ENCODE data around the gene INSYN1.
"Not testable (repeated sequence)": the region's sequence is repeated elsewhere in the genome, so short reads cannot be mapped to it uniquely, and the experiment has no call there.

The INSYN1 gene, protein sequence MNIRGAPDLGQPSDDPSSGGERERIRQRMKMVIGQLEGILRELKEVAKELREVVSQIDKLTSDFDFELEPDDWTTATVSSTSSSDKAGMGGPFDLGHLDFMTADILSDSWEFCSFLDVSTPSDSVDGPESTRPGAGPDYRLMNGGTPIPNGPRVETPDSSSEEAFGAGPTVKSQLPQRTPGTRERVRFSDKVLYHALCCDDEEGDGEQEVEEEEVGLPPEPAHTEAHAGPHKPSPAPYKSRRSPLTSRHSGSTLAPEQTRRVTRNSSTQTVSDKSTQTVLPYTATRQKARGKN

DNA sequence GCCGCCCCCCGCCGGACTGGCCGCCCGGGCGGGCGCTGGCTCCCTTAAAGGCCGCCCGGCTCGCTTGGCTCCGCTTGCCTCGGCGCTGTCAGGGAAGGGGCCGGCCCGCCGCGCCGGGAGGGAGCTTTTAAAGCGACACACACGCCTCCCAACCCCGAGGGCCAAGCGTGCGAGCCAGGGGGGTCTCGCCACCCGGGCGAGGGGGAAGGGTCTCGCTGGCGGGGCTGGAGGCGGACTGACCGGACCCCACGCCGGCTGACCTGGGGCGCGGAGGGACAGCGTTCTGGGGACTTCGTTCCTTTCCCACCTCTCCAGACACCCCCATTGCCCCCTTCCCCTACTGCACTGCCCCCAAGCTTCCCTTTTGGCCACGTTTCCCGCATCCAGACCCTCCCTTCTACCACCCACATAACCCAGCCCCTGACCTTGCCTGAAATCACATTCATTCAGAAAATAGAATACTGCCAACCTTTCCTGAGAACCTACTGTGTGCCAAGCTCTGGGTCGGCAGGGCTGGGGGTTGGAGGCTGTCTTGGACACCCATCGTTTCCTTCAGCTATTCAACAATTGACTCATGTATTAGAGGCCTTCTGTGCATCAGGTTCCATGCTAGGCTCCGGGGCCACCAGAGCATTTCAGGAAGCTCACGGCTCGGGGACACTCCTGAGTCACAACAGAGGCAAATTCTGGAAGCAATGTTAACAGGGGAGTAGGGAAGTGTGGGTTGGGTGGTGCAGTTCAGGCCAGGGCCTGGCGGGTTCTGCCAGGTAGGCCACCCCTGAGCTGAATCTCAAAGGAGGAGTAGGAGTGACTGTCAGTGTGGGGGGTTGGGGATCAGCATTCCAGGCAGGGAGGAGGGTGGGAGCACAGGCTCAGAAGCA is at the start of gene INSYN1:
TSS of gene INSYN1 (minus strand) at position 102 of the 881 bp plus-strand sequence. CDS start 2,221 bp downstream, outside the sequence.
- peak in 20 of 56 donors; percentile 9 to 70 (median 36) for DNase-seq

DNA sequence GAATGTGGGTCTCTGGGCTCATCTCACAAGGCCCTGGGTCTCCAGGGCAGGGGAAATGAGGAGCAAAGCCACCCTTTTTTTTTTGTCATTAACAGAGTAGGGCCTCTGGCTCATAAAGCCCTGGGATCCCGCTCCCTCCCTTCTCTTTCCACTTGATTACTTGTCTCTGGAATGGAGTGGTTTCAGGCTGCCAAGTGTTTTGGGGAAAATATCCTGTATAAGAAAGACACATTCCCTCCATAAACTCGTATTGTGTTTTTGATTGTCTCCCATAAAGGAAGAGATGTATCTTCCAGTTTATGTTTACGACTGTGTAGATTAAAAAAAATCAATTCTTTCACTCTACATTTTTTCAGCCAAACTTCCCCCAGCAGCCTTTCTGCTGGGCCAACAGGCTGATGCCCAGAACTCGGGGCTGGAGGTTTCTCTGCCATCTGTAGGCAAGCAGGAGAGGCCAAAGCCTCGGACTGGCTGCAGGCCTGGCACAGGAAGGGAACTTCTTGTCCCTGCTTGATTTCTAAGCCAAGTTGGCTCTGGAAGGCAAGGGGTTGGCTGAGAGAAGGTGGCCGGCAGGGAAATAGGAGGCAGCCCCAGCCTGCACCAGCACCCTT is 49.4 kb upstream of the INSYN1 start:
- DNase-seq = peak in 44 of 56 donors; percentile 9 to 84 (median 43)

DNA sequence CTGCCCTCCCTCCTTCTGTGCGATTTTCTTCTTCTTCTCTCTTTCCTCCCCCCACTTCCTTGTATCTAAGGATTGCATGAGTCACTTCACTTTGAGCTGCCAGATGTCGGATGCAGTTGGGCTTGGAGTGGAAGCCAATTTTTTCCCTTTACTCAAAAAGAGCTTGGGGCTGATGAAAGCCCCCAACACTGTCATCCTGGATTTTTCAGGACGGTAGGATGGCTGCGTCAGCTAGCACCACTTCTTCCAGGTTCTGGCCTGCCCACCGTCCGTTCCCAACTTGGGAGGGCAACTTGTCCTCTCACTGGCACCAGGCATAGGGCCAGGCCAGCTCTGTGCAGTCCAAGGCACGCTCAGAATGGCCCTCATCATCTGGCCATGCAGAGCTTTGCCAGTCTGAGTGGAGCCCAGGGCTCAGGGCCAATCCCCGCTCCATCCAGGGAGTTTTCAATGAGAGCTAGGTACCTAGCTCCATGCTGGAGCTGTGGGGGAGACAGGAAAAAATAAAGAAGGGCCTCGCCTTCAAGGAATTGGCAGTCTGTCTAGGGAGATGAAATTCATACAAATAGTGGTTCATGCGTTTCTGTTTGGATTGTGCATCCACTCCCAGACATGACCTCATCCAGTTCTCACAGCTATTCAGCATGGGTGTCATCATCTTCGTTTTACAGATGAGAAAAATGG is 47.7 kb upstream of the INSYN1 start:
- DNase-seq = peak in 51 of 56 donors; percentile 12 to 86 (median 57)

- no peak for DNase-seq
Measured at GRCh38 chr15:73799466-73799865, 46.3 kb upstream of the INSYN1 start.

DNA sequence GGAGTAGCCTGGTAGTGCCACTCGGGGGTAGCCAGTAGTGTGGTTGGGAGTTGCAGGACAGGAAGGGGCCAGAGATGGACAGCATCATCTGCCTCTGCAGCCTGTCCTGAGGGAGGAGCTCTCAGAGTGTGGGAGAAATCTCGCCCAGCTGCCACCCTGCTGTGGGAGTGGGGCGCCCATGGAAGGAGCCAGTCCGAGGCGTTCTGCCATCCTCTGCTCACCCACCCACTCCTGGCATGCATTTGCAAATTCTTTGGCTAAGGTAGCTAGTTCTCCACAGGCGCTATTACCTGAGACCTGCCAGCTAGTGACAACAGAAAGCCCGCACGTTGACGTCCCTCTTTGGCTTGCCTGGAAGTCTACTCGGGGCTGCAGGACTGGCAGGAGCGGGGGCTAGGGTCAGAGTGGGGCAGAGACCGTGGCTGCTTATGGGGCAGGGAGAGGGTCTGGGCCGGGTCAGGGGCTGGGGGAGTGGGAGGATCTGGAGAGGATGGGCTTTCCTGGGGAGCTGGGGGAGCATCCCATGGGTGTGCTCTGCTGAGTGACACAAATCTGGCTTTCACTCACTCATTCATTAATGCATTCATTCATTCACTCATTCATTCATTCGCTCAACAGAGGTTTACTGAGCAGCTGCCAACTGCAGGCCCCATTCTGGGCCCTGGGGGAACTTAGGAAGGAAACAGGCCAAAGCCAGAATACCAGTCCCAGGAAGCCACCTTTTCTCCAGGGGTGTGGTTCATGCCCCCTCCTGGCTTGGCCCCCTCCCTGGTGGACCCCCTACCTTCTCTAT is 44.4 kb upstream of the INSYN1 start:
- DNase-seq = no peak

DNA sequence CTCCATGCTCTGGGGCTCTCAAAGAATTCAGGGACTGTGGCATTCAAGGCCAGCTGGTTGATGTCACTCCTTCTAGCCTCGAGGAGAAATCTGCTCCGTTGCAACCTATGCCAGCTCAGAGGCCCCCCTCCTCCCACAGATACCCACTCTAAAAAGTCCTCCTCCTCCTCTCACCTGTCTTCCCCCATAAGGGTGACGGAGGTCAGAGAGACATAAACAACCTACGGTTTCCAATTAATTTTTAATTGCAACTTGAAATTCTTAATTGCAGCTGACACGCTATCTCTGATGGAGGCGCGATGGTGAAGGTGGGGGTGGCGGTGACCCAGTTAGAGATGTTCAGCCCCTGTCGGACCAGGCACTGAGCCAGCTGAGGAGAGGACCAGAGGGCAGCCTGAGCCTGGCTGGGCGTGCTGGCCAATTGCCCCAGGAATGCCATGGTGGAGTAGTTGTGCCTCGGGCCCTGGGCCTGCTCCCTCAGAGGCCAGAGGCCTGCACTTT is 43.2 kb upstream of the INSYN1 start:
- DNase-seq = peak in 13 of 56 donors; percentile 11 to 56 (median 25)

GRCh38 chr15:73794443-73795133 is 41.4 kb upstream of the INSYN1 start:
- no peak for DNase-seq

GRCh38 chr15:73792899-73793541 is 39.9 kb upstream of the INSYN1 start:
- not testable (repeated sequence) for DNase-seq

GRCh38 chr15:73792415-73792814 is 39.3 kb upstream of the INSYN1 start:
- DNase-seq = peak in 8 of 56 donors; percentile 9 to 52 (median 16)

- DNase-seq = no peak
Measured at GRCh38 chr15:73789521-73790240, 36.5 kb upstream of the INSYN1 start.

DNA sequence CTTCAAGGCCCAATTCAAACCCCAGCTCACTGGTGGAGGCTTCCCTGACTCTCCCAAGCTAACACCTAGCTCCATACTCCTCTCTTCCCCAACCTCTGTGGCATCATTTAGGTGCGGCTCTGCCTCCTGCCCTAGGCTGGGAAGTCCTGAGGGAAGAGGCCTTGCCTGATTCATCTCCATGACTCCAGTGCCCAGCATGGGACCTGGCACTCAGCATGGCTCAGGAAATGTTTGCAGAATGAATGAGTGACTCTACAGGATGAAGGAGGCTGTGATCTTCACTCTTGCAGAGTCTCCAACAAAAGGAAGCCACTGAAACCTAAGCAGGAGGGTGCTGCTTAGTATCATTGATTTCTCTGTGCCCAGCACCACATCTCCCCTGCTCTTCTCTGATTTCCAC is 34.5 kb upstream of the INSYN1 start:
- DNase-seq = no peak

DNA sequence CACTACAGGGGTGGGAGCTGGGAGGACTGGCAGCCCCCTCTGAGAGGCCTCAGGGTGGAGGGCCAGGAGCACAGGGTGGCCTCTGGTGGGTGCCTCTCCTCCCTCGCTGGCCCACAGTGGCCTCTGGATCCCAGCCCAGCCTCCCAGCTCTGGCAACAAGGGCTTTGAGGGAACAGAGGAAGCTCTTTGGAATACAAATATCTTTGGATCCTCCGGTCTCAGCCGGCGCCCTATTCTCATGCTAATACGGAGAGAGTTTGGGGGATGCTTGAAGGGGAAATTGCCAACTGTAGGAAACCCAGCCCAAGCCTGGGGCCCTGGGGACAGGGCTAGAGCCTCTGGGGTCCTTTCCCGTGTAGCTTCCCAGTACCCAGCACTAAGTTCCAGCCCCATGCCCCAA is 33.4 kb upstream of the INSYN1 start:
- DNase-seq = peak in 39 of 56 donors; percentile 14 to 80 (median 43)

- DNase-seq = peak in 10 of 56 donors; percentile 11 to 55 (median 22)
Measured at GRCh38 chr15:73785256-73786014, 32.3 kb upstream of the INSYN1 start.

GRCh38 chr15:73784291-73784690 is 31.1 kb upstream of the INSYN1 start:
- peak in 21 of 56 donors; percentile 13 to 73 (median 37) for DNase-seq

GRCh38 chr15:73782344-73782959 is 29.3 kb upstream of the INSYN1 start:
- DNase-seq = no peak

DNA sequence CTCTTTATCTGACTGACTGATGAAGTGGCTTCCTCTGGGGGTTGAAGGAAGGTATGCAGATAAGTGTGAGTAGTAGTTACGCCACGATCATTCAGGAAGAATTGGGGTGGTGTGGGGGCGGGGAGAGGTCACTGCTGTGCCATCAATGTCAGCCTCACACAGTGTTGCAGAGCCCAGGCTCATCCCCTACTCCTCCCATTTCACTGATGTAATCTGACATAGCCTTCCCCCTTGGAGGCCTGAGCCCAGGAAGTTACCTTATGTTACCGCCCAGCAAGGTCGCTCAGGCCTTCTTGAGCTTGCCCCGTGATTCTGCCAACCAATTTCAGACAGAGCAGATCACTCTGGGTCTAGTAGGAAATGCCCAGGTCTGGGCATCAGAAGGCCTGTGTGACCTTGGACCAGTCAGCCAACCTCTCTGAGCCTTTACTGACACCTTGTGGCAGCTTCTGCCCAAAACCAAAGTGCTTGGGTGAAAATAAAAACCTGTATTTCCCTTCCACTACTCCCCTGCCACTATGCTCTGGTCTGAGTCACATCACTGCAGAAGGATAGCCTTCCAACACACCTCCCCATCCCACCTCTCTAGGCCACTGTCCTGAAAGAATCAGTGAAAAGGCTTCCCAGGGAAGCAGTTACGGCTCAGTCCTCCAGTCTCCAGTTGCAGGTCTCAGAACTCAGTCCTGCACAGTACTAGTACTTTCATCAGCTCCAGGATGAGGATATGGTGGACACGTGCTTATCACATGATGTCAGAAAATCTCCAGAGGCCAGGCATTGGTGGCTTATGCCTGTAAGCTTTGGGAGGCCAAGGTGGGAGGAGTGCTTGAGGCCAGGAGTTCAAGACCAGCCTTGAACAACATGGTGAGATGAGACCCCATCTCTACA is 28.1 kb upstream of the INSYN1 start:
- peak in 2 of 56 donors; percentile 27 to 29 for DNase-seq

All from nucleus accumbens (tissue), 56 donors.